Posterior vena cava (tissue), 2 donors: ENCODE results near the gene CKAP5. TPM values are rescaled to one million over a fixed set of nuclear protein-coding genes. Genes with fewer than 3 reads are reported as not detected.

Experiments used
- DNase-seq: peaks from one replicate; pipeline ENCODE4 v3.0.0-alpha.2; 2020; ENCODE audit warnings: low spot score
- intact Hi-C, 2 donors: fragments of 100-400 bp; cut with DNase I; formaldehyde crosslinking; loops; one replicate each; pipeline versions ENCODE4 v1.14.1 to v1.14.2; 2022 to 2023
- total RNA-seq, 2 donors: library from RNA; stranded (reverse); fragmentation: NEBNext Ultra II Directional; extraction: Animal tissue kit (Norgen Biotek cat#: 25700); gene quantifications; one replicate each; pipeline ENCODE4 v1.2.1, GENCODE V29; 2021
- donor health status: DM: yes; HTN: yes; CAD: no.
- donor health status: DM: yes; HTN: yes; CAD: no.

CKAP5 gene
- total RNA-seq, 2 donors from 2014 or later, result 56.8 to 66.4 TPM

GRCh38 chr11:46857666-46858065 is 11.6 kb upstream of the CKAP5 start:
- intact Hi-C loops, result no loop called here
- no peak for DNase-seq

- DNase-seq, result no peak
- intact Hi-C loops, result no loop called here
Measured at GRCh38 chr11:46856605-46857343, 10.7 kb upstream of the CKAP5 start.

- intact Hi-C loops, result no loop called here
- DNase-seq, result no peak
Measured at GRCh38 chr11:46855863-46856262, 9.8 kb upstream of the CKAP5 start.

GRCh38 chr11:46855167-46855566 is 9.1 kb upstream of the CKAP5 start:
- no peak for DNase-seq

GRCh38 chr11:46850829-46851380 is 4.8 kb upstream of the CKAP5 start:
- DNase-seq, result no peak
- intact Hi-C loops, result no loop called here

More at GRCh38 chr11:46855167-46855566, 9.1 kb upstream of the CKAP5 start:
- intact Hi-C loops, result no loop called here

- intact Hi-C loops, result no loop called here
- DNase-seq, result no peak
Measured at GRCh38 chr11:46849631-46850030, 3.6 kb upstream of the CKAP5 start.

- intact Hi-C loops, result no loop called here
- no peak for DNase-seq
Measured at GRCh38 chr11:46846510-46846830, 390 bp upstream of the CKAP5 start.

- no peak for DNase-seq
- intact Hi-C loops, result no loop called here
Measured at GRCh38 chr11:46845440-46845739, 690 bp downstream of the CKAP5 start.

GRCh38 chr11:46840116-46840515 is 6.0 kb downstream of the CKAP5 start:
- intact Hi-C loops, result no loop called here
- DNase-seq, result no peak

GRCh38 chr11:46838501-46838900 is 7.6 kb downstream of the CKAP5 start:
- intact Hi-C loops, result no loop called here
- no peak for DNase-seq

GRCh38 chr11:46837860-46838259 is 8.2 kb downstream of the CKAP5 start:
- intact Hi-C loops, result no loop called here
- no peak for DNase-seq

GRCh38 chr11:46836870-46837269 is 9.2 kb downstream of the CKAP5 start:
- no peak for DNase-seq
- intact Hi-C loops, result no loop called here

GRCh38 chr11:46836431-46836830 is 9.6 kb downstream of the CKAP5 start:
- no peak for DNase-seq
- intact Hi-C loops, result no loop called here

- intact Hi-C loops, result no loop called here
- no peak for DNase-seq
Measured at GRCh38 chr11:46835897-46836296, 10.2 kb downstream of the CKAP5 start.

GRCh38 chr11:46834821-46835220 is 11.3 kb downstream of the CKAP5 start:
- DNase-seq, result no peak
- intact Hi-C loops, result no loop called here

GRCh38 chr11:46832511-46833214 is 13.4 kb downstream of the CKAP5 start:
- intact Hi-C loops, result no loop called here
- DNase-seq, result no peak

- intact Hi-C loops, result no loop called here
Measured at GRCh38 chr11:46827995-46828394, 18.1 kb downstream of the CKAP5 start.

GRCh38 chr11:46826310-46827044 is 19.6 kb downstream of the CKAP5 start:
- DNase-seq, result peak; percentile 92
- intact Hi-C loops, result no loop called here

More at GRCh38 chr11:46827995-46828394, 18.1 kb downstream of the CKAP5 start:
- no peak for DNase-seq

GRCh38 chr11:46808799-46809431 is 37.2 kb downstream of the CKAP5 start:
- DNase-seq, result no peak
- intact Hi-C loops, result no loop called here
